Brain microvascular endothelial cell (primary cell): ENCODE measurements around the gene TCERG1.
A peak's percentile ranks its signal among the peaks of the same experiment; 100 is the strongest.

Experiments used
- DNase-seq: peaks from one replicate; pipeline ENCODE4 v3.0.0-alpha.2; 2020
- H3K27ac ChIP-seq: fragments of 250-450 bp; sonication (Bioruptor Pico); 2 replicates; pipeline ENCODE4 v1.5.1; 2020; ENCODE audit warnings: mild to moderate bottlenecking, moderate library complexity
- H3K27me3 ChIP-seq: fragments of 250-450 bp; sonication (Bioruptor Pico); replicated peaks from 2 replicates; pipeline ENCODE4 v1.5.1; 2020; ENCODE audit warnings: mild to moderate bottlenecking
- H3K36me3 ChIP-seq: fragments of 250-450 bp; sonication (Bioruptor Pico); replicated peaks from 2 replicates; pipeline ENCODE4 v1.5.1; 2020; ENCODE audit warnings: mild to moderate bottlenecking
- H3K4me3 ChIP-seq: 2 replicates; pipeline ENCODE4 v1.5.1; 2011; ENCODE audit warnings: low read depth, mild to moderate bottlenecking, control low read depth, low read length, moderate library complexity
- CTCF ChIP-seq: IDR thresholded peaks from 2 replicates; pipeline ENCODE4 v1.5.1; 2011; ENCODE audit warnings: low read depth, mild to moderate bottlenecking, moderate library complexity, low read length, control low read depth, inconsistent platforms; ENCODE audit errors: missing control alignments
- in situ Hi-C: cut with HindIII; loops from 2 replicates; pipeline ENCODE4 v1.10.0; 2017; ENCODE audit warnings: low sequenced_read_pairs, low pct_ligation_motif_present

The TCERG1 gene

GRCh38 chr5:146467760-146468159, 20.6 kb downstream of the TCERG1 start:
- no peak for DNase-seq
- H3K4me3 ChIP-seq = no peak overlapping the region
- H3K27ac ChIP-seq = no peak overlapping the region
- no peaks in the 10 kb centered on the region for H3K27me3 ChIP-seq
- no peak for TF ChIP-seq CTCF
- in situ Hi-C loops = no loop called here
- peaks cover 41% of the 10 kb centered on the region for H3K36me3 ChIP-seq

DNA sequence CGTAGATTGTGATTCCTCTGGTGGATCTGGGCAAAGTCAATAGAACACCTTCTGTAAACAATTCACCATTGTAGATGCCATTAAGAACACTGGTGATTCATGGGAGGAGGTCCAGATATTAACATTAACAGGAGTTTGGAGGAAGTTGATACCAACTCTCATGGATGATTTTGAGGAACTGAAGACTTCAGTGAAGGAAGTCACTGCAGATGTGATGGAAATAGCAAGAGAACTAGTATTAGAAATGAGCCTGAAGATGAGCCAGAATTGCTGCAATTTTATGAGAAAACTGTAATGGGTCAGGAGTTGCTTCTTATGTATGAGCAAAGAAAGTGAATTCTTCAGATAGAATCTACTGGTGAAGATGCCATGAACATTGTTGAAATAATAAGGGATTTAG, 26.9 kb downstream of the TCERG1 start:
- H3K36me3 ChIP-seq = peaks cover 50% of the 10 kb centered on the region
- TF ChIP-seq CTCF = no peak
- in situ Hi-C loops = no loop called here

GRCh38 chr5:146475190-146475780, 28.2 kb downstream of the TCERG1 start:
- in situ Hi-C loops = no loop called here
- Histone ChIP-seq H3K4me3 (no peak overlapping the region), H3K27ac (no peak overlapping the region), H3K36me3 (peaks cover 44% of the 10 kb centered on the region), H3K27me3 (no peaks in the 10 kb centered on the region)
- TF ChIP-seq CTCF = peak; percentile 55
- DNase-seq = peak; percentile 9

More for the DNA sequence above, 26.9 kb downstream of the TCERG1 start:
- DNase-seq = no peak
- Histone ChIP-seq H3K4me3 (no peak overlapping the region), H3K27me3 (no peaks in the 10 kb centered on the region), H3K27ac (no peak overlapping the region)

DNA sequence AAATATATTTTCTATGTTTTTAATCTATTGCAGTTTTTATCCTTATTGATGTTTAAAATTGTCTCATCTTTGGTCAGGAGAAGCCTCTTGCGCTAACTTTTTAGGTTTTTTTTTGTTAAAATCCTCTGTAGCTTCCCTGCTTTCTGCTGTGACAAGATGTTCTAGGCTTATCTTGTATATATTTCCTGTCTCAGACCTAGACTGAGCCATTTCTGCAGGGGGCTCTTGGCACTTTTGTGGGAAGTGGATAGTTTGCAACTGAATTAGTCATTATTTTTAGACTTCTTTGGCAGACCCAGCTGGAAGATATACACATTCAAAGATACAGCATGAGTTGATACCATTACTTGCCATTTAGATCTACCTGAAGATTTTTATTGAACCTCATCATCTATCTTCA, 28.8 kb downstream of the TCERG1 start:
- H3K27ac ChIP-seq = no peak overlapping the region
- peaks cover 41% of the 10 kb centered on the region for H3K36me3 ChIP-seq
- TF ChIP-seq CTCF = no peak
- no peaks in the 10 kb centered on the region for H3K27me3 ChIP-seq
- H3K4me3 ChIP-seq = no peak overlapping the region
- DNase-seq = peak; percentile 20
- in situ Hi-C loops = no loop called here

GRCh38 chr5:146482775-146483174, 35.6 kb downstream of the TCERG1 start:
- in situ Hi-C loops = no loop called here
- no peak overlapping the region for H3K4me3 ChIP-seq
- H3K27ac ChIP-seq = no peak overlapping the region
- no peaks in the 10 kb centered on the region for H3K27me3 ChIP-seq
- no peak for DNase-seq
- TF ChIP-seq CTCF = no peak
- peaks cover 32% of the 10 kb centered on the region for H3K36me3 ChIP-seq
